GM23338 (cell line): ENCODE data around the gene TCERG1L.

ENCODE experiments used
- CTCF ChIP-seq, 2 experiments: fragments of 200-600 bp in 1 of 2; sonication (generic) in 1 of 2; conservative IDR thresholded peaks; 2 replicates each; pipeline versions ENCODE4 v1.5.1 to v1.6.1; 2016 to 2017; ENCODE audit warnings: antibody characterized with exemption in 2 of 2, low read depth in 2 of 2, mild to moderate bottlenecking in 2 of 2, moderate library complexity in 1 of 2
- EZH2 ChIP-seq: fragments of 200-600 bp; sonication (generic); IDR thresholded peaks from one replicate; pipeline ENCODE4 v1.8.0; 2017; ENCODE audit warnings: antibody characterized with exemption, mild to moderate bottlenecking, low read depth; ENCODE audit not compliant: unreplicated experiment
- POLR2AphosphoS5 ChIP-seq: IDR thresholded peaks from 2 replicates; pipeline ENCODE4 v1.6.1; 2016; ENCODE audit warnings: antibody characterized with exemption, low read depth

DNA sequence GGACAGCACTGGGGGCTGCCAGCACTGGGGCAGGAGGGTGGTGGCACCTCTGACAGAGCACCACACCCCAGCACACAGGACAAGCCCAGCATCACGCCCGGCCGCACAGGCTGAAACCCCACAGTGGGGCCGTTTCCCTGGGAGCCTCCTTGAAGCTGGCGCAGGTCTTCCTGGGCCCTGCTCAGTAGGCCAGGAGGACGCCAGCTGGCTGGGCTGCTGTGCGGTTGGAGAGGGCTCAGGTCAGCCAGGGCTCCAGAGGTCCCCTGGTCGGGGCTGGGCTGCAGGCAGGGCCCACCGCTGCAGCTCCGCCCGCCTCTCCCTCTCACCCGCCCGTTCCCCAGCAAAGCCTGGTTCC is 137.3 kb downstream of the TCERG1L start:
- TF ChIP-seq POLR2AphosphoS5 (no peak), EZH2 (no peak), CTCF (conservative IDR thresholded peaks at IDR 0.05; ENCODE audit: low read depth in 2 of 2) (no peak)
